Measurements from ENCODE around the gene FAM53B.
"Not testable (repeated sequence)": the region's sequence is repeated elsewhere in the genome, so short reads cannot be mapped to it uniquely, and the experiment has no call there.

The FAM53B gene

DNA sequence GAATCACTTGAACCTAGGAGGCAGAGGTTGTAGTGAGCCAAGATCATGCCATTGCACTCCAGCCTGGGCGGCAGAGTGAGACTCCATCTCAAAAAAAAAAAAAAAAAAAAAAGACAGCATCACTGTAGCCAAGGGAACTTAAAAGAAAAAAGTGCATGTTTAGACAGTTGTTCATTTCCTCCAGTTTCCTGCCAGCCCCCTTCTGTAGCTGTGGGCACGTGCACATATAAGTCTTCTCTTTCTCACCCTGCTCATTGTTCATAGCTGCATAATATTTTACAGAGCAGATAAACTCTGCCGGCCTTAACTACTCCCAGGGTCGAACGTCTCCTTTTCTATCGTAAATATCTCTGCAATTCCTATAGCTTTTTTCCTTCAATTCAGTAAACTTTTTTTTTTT lies 149.9 kb downstream of the FAM53B start:
- FAIRE-seq, result no peak

DNA sequence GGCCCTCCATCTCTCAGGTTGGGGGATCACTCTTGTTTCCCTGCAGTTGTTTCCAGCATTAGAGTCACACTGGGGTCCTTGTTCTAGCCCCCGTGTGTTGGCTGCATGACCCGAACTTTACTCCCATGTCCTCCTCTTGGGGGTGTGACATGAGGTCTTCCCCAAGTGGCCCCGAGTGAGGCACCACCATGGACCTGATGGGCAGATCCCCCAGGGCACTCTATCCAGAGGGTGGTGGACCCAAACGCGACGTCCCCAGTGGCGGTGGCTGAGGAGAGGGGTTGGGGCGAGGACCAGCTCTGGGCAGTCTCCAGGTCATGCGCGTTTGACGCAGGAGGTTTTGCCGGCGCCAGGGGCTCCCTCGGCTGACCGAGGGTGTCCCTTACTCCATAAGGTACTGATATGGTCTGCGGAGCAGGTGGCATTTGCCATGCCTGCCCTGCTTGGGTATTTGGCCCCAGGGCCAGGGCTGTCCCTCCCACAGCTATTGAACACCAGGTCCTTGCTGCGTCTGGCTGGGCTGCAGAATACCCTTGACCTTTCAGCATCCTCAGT lies 150.7 kb downstream of the FAM53B start:
- no peak for FAIRE-seq

DNA sequence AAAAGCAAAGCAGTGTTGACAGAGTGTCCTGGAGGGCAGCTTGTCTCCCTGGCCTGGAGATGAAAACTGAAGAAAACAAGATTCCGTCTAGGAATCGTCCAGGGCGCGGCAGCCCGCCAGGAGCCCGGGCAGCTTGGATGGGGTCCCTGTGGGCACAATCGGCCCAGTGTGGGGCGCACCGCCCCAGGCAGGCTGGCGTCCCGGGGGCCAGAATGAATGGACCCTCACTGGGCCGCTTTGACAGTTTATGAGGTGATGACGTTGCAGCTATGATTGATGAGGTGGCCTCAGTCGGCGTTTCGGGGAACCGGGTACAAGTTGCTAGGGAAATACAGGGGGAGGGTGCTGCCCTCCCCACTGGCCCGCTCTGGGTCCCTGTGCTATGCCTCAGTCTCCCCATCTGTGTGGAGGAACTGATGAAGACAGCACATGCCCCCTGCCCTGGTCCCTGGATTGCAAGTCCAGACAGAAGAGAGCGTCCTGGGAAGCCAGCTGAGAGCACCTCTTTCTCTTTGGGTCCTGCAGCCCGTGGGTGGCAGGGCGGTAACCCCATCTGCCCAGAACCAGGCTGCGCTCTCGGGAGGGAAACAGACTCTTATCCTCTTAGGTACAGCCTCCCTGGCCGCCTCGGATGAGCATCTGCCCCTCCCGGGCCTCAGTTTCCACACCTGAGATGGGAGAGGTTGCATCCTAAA lies 151.3 kb downstream of the FAM53B start:
- no peak for FAIRE-seq

DNA sequence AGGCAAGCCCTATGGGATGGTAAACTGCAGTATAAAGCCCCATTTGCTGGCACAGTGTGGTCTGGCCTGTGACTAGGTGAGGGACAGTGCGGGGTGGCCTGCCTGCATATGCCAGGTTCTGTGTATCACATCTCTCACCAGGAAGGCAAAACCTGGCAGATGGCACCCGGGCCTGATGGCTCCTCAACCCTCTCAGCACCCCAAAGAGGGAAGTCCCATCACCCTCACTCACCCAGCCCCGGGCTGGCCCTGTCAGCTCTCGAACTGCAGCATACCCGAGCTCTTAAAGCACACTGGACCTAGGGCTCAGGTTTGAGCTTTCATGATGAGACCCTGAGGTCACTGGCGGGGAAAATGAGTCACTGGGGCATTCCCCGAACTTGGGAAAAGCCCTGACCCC lies 152.1 kb downstream of the FAM53B start:
- no peak for FAIRE-seq

DNA sequence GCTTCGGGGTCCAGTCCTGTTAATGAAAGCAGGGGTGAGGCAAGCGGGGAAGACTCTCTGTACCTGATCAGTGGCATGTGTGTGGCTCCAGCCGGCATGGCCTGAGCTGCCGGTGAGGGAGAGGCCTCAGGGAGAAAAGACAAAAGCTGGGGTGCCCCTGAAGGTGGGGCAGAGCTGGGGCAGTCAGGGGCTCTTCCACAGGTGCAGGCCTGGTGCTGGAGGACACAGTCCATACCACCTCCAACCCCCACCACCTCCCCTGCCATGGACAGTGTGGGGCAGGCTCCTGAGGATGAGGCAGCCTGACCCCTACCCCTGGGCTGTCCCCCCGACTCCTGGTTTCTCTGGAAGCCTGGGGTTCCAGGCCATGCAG lies 153.1 kb downstream of the FAM53B start:
- no peak for FAIRE-seq

DNA sequence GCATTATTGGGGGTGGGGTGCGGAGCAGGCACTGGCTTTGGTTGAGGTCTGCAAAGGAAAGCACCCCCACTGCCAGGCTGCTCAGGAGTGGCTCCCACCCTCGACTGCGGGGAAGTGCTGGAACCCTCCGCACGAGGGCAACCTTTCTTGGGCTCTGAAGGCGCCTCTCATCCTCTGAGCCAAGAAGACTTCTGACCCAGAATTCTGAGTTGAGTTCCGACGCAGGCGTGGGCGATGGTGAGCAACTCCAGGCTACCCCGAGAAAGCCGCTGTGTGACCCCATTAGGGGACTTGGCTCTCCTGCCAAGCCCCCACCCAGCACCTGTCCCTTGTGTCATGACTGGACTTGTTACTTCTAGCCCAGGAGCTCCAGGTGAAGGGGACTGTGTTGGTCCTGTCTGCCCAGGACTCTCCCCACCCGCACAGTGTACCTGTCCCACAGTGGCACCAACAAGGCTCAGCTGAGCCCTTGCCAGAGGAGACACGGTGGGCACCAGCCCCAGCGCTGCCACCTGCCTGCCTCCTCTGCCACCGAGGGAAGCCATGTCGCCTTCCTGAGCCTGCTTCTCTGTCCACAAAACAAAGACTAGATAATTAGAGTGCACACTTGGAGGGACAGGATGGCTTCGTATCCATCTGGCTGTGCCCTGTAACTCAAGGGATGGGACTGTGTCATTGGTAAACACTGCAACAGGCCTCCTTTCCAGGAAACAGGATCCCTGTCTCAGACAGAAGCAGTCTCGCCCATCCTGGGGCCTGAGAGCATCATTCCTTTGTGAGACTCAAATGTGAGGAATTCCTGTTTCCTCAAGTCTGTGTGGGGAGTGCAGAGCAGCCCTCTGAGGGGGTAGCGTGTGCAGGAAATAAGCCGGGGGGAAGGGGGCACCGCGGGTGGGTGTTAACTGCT lies 153.7 kb downstream of the FAM53B start:
- FAIRE-seq, result no peak

DNA sequence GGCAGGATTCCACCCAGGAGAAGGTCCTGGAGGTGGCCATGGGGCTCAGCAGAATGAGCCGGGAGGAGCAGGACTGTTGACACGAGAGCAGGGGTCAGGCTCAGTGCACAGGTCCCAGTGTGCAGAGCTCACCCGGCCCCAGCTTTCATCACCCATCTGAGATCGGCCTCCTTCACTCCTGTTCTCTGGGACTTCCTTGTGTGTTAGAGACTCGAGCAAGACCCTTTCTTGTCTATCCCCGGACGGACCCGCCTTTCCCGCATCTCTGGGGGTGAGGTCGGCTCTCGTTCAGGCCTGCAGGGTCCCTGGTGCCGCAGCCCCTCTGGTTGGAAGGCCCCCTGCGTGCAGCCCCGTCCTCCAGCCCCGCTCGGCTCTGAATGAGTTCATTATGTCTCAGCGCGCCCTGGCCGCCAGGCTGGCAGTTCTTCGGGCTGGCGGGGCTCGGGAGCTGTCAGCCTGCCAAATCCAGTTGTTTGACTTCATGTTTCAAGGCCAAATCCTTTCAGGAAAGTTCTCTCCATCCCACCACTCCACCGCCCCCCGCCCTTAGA lies 154.6 kb downstream of the FAM53B start:
- no peak for FAIRE-seq

DNA sequence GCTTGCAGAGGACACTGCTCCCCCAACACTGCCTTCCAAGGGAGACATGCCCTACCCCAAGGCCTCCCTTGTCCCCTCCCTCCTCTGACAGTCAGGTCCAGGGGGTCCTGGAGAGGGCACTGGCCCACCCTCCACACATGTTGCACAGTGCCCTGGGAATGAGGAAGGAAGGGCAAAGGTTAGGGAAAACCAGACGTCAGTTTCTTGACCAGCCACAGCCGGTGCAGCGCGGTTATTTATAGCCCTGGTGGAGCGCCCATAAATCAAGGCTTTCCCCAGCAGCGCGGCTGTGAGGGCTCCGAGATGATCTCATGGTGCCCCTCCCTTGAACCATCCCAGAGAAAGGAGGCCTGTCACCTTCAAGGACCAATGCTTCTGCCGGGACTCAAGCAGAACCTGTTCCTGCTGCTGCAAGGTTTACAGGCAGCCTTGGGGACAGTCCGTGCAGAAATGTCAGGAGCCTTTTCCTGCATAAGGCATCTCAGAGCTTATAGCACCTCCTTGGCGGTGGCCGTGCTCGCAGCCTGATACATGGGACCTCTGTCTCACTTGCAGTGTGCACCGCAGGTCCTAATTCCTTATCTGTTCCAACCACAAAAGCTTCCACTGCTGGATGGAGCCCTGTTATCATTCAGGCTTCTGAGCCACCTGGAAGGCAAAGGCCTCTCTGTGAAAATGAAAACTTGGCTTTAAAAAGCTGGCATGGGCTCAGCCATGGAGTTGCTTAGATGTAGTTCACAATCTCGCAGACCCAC lies 155.3 kb downstream of the FAM53B start:
- FAIRE-seq, result no peak

DNA sequence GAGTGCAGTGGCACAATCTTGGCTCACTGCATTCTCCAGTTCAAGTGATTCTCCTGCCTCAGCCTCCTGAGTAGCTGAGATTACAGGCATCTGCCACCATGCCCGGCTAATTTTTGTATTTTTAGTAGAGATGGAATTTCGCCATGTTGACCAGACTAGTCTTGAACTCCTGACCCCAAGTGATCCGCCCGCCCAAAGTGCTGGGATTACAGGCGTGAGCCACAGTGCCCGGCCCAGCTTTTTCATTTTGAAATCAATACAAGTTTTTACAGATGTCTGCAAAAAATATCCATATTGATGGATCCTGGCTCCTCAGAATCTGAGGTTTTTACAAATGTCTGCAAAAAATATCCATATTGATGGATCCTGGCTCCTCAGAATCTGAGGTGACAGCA lies 155.8 kb downstream of the FAM53B start:
- FAIRE-seq, result not testable (repeated sequence)

DNA sequence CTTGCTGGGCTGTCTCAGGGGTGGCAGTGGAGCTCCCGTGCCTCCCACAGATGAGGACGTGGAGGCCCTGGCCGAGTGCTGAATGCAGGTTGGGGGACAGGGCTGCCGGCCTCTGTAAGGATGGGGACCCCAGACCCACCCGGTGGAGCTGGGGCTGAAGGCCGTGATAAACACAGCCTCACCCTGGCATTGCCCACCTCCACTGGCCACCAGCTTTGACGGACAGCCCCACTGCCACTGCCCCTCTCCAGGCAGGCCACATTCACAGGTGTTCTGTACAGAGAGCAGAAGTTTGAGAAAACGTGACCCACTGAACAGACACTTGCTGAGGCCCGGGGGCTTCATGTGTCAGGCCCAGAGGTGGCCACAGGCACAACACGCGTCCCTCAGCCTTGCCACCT lies 156.4 kb downstream of the FAM53B start:
- no peak for FAIRE-seq

DNA sequence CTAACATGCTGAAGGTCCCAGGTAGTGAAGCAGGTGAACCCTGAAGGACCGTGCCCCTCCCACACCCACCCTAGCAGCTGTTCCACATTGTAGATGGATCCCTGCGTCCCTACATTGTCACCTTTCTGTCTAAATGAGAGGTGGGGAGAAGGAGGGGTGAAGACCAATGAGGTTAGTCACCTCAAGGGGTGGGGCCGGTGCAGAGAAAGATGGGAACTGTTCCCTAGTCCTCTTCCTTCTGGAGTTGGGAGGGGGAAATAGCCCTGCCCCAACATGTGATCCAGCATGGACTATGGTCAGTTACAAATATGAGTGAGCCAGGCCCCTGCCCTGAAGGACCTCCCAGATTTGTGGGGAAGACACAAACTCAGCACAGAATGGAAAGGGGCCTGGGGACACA lies 158.0 kb downstream of the FAM53B start:
- FAIRE-seq, result no peak

DNA sequence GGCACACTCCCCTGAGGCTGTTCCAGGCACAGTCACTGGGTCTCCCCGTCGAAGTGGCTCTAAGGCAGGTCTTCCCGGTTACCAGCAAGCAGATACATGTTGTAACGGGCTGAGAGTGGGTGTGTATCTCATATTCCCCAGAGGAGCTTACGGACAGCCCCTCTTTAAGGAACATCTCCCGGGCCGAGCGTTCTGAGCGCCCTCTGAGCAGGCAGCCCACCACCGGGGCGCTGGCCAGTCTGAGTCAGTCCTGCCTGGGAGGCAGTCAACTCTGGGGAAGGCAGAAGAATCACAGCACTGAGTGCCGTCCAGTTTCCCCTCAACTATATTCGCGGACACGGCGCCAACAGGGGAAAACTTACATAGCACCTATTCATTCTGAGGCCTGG lies 165.2 kb downstream of the FAM53B start:
- FAIRE-seq, result no peak

DNA sequence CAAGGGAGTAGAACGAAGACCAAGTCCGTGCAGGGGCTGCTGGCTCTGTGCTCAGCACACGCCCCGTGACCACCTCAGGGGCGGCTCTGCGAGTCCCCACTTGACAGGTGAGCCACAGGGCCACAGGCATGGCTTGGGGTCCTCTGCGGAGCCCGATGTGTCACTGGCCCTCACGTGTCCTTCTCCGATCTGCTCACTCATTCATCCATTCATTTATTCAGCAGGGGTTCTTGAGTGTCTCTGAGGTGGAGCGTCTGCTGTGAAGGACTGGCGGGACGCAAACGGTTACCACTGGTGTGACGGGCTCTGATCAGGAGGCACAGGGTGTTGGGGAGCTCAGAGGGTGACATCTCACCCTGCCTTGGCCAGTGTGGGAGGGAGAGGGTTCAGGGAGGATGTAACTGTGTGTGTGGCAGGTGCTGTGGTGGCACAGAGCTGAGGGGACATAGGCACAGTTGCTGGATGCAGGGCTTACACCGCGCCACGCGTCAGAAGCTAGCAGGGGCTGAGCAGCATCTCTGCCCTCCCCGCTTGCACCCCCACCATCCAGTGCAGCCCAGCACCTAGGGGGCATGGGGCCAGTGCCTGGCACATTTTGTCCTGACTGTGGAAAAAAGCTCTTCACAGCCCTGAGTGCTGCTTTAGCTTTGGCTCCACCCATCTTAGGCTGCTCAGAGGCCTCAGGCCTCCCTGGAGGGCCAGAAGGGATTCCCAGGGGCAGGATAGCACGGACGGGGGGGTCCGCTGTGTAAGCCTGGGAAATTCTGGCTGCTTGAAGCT lies 165.8 kb downstream of the FAM53B start:
- FAIRE-seq, result no peak

DNA sequence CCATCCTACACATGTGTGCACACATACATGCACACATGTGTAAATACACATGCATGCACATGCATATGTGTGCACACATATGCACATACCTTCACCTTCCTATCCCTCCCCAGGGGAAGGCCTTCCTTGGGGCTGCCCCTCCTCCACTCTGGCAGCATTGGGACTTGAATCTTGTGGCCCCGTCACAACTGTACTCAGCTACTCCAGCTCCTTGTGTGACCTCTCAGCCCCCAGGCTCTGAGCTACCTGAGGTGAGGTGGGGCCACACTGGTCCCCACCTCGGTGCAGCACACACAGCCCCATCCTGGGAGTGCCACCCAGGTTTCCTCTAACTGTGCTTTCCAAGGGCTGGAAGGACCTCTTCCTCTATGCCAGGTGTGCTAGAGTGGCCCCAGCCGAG lies 166.5 kb downstream of the FAM53B start:
- no peak for FAIRE-seq

DNA sequence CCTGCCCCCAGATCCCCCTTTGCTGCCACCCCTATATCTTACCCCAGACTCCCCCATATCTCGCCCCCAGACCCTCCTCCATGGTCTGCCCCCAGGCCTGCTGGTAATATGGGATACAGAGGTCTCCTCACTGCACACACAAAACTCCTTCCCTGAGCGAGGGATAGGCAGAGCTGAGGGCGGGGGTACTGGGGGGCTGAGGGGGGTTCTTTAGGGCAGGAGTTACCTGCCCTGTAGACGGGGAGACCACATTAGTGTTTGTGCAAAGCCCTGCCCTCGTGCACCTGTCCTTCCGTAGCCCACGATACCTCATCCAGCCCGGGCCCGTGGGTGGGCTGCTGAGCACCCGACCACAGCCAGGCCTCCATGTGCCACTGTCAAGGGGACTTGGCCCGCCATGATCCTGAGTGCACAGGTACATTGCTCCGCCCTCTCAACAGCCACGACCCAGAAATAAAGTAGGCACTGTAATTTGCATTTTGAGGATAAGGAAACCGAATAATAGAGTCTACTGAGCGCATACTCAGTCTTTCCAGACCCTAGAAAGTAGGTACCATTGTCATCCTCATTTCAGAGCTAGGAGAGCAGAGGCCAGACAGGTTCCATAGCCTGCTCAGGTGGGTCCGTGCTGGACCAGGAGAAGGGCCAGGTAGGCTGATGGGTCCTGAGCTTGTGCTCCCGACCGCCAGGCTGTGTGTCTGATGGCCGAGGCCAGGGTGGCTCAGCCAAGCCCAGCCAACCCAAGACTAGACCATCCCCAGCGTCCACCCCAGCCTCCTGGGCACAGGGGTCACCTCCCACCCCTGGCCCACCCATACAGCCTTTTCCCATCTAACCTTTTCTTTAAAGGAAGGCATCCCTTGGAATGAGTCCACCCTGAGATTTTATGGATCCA lies 167.4 kb downstream of the FAM53B start:
- no peak for FAIRE-seq

DNA sequence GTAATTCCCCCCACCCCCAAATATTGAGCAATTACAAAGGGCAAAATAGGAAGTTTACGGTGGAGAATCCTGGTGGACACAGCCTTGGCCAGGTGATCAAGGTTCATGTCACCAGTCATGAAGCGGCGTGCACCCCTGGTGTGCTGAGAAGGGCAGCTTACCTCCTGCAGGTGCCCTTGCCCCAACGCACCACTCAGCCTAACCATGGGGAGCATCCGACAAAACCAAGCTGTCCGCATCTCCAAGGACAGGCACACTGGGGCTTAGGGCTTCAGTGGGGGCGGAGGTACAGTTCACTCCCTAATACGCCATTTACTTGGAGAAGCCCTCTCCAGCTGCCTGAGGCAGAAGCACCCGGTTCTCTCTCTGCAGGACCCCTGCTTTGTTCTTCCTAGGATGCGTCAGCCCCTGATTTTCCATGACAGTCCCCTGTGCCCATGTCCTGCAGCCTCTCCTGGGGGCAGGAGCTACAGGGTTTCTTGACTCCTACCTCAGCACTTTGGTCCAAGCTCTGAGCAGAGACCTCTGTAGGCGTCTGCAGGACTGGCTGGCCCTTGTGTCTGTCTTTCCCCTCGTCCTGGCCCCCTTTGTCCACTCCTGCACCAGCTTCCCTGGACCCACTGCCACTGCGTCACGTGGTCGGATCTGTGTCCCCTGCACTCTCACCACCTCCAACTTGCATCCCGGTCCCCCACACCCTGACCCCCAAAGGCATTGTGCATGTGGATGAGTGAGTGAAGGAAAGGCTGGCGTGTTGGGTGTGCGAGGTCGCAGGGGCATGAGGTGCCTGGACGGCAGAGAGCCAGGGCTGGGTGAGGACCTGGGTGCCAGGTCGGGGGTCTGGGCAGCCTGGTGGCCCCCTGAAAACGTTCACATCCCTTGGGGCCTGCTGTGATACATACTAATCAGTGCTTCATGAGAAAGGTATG lies 168.8 kb downstream of the FAM53B start:
- FAIRE-seq, result no peak

DNA sequence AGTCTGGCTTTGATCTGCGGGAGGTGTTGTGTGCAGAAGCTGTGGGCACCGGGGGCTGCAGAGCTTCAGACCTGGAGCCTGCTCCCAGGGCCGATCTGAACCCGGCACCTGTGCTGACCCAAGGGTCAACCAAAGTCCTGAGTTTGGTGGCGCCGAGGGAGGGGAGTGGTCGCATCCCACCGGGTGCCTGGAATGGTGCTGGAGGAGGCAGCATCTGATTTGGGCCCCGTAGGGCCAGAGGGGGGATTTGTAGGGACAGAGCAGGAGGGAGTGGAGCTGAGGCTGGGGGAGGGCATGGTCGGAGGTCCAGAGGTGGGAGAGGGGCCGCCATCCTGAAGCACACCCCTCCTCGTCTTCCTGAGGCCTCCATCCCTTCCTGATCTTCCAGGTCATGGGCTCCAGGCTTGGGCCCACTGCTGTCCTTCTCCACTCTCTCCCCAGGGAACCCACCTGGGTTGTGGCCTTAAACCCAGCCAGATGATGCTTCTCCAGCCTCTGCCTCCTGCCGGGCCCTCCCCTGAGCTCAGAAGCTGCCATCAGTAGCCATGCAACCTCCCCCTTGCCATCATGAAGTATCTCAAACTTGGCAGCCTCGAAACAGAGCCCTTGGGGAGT lies 169.6 kb downstream of the FAM53B start:
- no peak for FAIRE-seq

DNA sequence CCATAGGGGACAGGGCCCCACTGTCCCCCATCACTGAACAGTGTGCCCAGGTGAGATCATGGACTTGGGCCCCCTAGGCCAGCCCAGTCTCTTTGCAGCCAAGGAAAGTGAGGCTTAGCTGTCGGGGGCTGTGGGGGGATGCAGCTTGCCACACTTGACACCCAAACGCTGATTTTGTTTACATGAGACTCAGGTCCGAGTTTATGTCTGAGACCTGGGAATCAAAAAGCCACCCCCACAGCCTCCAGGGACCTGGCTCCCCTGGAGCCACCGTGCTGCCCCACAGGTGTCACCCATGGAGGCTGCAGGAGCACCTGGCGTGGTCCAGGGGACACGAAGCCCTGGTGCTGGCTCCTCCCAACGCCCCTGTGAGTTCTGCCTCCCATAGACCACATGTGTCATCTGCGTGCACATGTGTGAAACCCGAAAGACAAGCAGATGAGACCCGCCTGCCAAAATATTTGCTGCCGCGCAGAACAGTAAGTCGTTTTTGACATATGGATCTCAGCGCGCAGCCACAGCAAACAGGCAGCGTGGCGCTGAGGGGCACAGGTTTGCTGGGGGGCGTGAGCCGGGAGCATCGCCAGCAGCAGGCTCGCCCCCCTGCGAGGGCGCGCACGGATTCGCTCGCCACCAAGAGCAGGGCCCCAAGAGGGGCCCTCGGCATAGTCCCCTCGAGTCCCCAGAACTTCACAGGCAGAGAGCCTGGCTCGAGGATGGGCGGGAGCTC lies 170.3 kb downstream of the FAM53B start:
- no peak for FAIRE-seq

DNA sequence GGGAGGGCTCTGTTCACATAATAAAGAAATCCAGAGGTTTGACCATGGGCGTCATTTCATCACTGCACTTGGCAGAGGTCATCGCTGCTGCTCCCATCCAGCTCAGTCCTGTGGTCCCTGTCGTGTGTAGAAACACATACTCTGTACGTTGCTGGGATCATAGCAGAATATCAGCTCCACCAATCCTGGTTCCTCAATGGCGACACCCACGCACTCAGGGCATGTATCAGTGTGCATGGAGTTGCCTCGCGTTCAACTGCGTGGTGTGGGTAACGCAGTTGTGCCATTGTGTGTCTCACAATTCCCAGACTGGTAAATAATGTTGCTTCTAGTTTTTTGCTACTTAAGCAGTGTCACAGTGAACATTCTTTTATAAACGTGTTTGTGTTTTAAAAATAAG lies 171.4 kb downstream of the FAM53B start:
- no peak for FAIRE-seq

All from islet of Langerhans (tissue), 1 donor.